ENCODE data around the gene CD53.
"Not testable (repeated sequence)": the region's sequence is repeated elsewhere in the genome, so short reads cannot be mapped to it uniquely, and the experiment has no call there.

The CD53 gene

GRCh38 chr1:110857964-110858948 is 14.7 kb upstream of the CD53 start:
- no peaks in the 10 kb centered on the region for H3K27me3 ChIP-seq (replicated peaks; ENCODE audit: control insufficient read depth, insufficient read depth, low read length, poor library complexity, severe bottlenecking)
- no peak for DNase-seq
- no peaks in the 10 kb centered on the region for H3K36me3 ChIP-seq (ENCODE audit: control insufficient read depth, insufficient read depth, low read length)
- H3K27ac ChIP-seq (ENCODE audit: insufficient read depth, low read length, poor library complexity, severe bottlenecking): no peak overlapping the region
- no peaks in the 10 kb centered on the region for H3K9me3 ChIP-seq (ENCODE audit: control insufficient read depth, low read length)
- no peak overlapping the region for H3K4me3 ChIP-seq (ENCODE audit: insufficient read depth, low read depth, low read length, poor library complexity, severe bottlenecking)
- no peaks in the 10 kb centered on the region for H3K4me1 ChIP-seq (ENCODE audit: control insufficient read depth, insufficient read depth, low read length, poor library complexity, severe bottlenecking)

- Histone ChIP-seq H3K9me3 (ENCODE audit: control insufficient read depth, low read length) (no peaks in the 10 kb centered on the region), H3K27ac (ENCODE audit: insufficient read depth, low read length, poor library complexity, severe bottlenecking) (no peak overlapping the region), H3K4me1 (ENCODE audit: control insufficient read depth, insufficient read depth, low read length, poor library complexity, severe bottlenecking) (no peaks in the 10 kb centered on the region), H3K4me3 (ENCODE audit: insufficient read depth, low read depth, low read length, poor library complexity, severe bottlenecking) (no peak overlapping the region), H3K36me3 (ENCODE audit: control insufficient read depth, insufficient read depth, low read length) (no peaks in the 10 kb centered on the region), H3K27me3 (replicated peaks; ENCODE audit: control insufficient read depth, insufficient read depth, low read length, poor library complexity, severe bottlenecking) (no peaks in the 10 kb centered on the region)
- DNase-seq: no peak
These were observed 13.9 kb upstream of the CD53 start for GRCh38 chr1:110859062-110859461.

GRCh38 chr1:110860174-110860573 is 12.8 kb upstream of the CD53 start:
- H3K4me3 ChIP-seq (ENCODE audit: insufficient read depth, low read depth, low read length, poor library complexity, severe bottlenecking): no peak overlapping the region
- H3K27ac ChIP-seq (ENCODE audit: insufficient read depth, low read length, poor library complexity, severe bottlenecking): no peak overlapping the region
- no peaks in the 10 kb centered on the region for H3K4me1 ChIP-seq (ENCODE audit: control insufficient read depth, insufficient read depth, low read length, poor library complexity, severe bottlenecking)
- no peaks in the 10 kb centered on the region for H3K9me3 ChIP-seq (ENCODE audit: control insufficient read depth, low read length)
- no peak for DNase-seq
- no peaks in the 10 kb centered on the region for H3K36me3 ChIP-seq (ENCODE audit: control insufficient read depth, insufficient read depth, low read length)
- H3K27me3 ChIP-seq (replicated peaks; ENCODE audit: control insufficient read depth, insufficient read depth, low read length, poor library complexity, severe bottlenecking): no peaks in the 10 kb centered on the region

DNA sequence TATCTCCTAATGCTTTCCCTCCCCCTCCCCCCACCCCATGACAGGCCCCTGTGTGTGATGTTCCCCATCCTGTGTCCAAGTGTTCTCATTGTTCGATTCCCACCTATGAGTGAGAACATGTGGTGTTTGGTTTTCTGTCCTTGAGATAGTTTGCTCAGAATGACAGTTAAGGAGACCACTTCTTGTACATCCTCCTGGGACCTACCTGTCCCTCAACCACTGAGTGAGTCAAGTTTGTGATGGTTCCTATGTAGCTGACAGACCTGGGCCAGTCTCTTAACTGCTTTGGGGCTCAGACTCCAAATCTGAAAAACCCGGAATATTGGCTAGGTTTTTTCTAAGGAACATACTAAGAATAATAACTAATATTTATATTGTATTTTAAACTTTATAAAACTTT is 12.3 kb upstream of the CD53 start:
- not testable (repeated sequence) for H3K27me3 ChIP-seq (replicated peaks; ENCODE audit: control insufficient read depth, insufficient read depth, low read length, poor library complexity, severe bottlenecking); H3K4me1 ChIP-seq (ENCODE audit: control insufficient read depth, insufficient read depth, low read length, poor library complexity, severe bottlenecking); H3K36me3 ChIP-seq (ENCODE audit: control insufficient read depth, insufficient read depth, low read length); H3K4me3 ChIP-seq (ENCODE audit: insufficient read depth, low read depth, low read length, poor library complexity, severe bottlenecking); H3K9me3 ChIP-seq (ENCODE audit: control insufficient read depth, low read length); H3K27ac ChIP-seq (ENCODE audit: insufficient read depth, low read length, poor library complexity, severe bottlenecking); DNase-seq

DNA sequence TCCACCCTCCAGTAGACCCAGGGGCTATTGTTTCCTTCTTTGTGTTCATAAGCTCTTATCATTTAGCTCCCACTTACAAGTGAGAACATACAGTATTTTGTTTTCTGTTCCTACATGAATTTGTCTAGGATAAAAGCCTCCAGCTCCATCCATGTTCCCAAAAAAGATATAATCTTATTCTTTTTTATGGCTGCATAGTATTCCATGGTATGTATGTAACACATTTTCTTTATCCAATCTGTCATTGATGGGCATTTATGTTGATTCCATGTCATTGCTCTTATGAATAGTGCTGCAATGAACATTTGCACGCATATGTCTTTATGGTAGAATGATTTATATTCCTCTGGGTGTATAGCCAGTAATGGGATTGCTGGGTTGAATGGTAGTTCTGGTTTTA is 11.0 kb upstream of the CD53 start:
- not testable (repeated sequence) for H3K27ac ChIP-seq (ENCODE audit: insufficient read depth, low read length, poor library complexity, severe bottlenecking); H3K4me3 ChIP-seq (ENCODE audit: insufficient read depth, low read depth, low read length, poor library complexity, severe bottlenecking); H3K4me1 ChIP-seq (ENCODE audit: control insufficient read depth, insufficient read depth, low read length, poor library complexity, severe bottlenecking); H3K9me3 ChIP-seq (ENCODE audit: control insufficient read depth, low read length); H3K36me3 ChIP-seq (ENCODE audit: control insufficient read depth, insufficient read depth, low read length); DNase-seq; H3K27me3 ChIP-seq (replicated peaks; ENCODE audit: control insufficient read depth, insufficient read depth, low read length, poor library complexity, severe bottlenecking)

DNA sequence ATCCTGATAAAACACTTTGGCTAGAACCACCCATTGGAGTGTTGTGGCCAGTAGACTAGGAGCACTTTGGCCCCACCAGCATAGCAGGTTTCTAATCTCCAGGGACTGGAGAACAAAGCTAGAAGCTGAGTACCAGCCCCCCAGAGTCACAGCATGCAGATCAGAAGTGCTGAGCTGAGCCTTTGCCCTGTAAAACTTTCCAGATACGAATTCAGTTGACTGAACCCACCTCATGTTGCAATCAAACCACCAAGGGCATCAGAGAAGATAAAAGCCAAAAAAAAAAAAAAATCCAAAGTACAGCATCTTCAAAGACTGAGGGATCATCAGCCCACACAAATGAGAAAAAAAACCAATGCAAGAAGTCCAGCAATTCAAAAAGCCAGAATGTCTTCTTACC is 8.7 kb upstream of the CD53 start:
- H3K36me3 ChIP-seq (ENCODE audit: control insufficient read depth, insufficient read depth, low read length): no peaks in the 10 kb centered on the region
- no peak overlapping the region for H3K27ac ChIP-seq (ENCODE audit: insufficient read depth, low read length, poor library complexity, severe bottlenecking)
- H3K4me3 ChIP-seq (ENCODE audit: insufficient read depth, low read depth, low read length, poor library complexity, severe bottlenecking): no peak overlapping the region
- no peak for DNase-seq
- H3K4me1 ChIP-seq (ENCODE audit: control insufficient read depth, insufficient read depth, low read length, poor library complexity, severe bottlenecking): no peaks in the 10 kb centered on the region
- H3K27me3 ChIP-seq (replicated peaks; ENCODE audit: control insufficient read depth, insufficient read depth, low read length, poor library complexity, severe bottlenecking): no peaks in the 10 kb centered on the region
- H3K9me3 ChIP-seq (ENCODE audit: control insufficient read depth, low read length): no peaks in the 10 kb centered on the region

DNA sequence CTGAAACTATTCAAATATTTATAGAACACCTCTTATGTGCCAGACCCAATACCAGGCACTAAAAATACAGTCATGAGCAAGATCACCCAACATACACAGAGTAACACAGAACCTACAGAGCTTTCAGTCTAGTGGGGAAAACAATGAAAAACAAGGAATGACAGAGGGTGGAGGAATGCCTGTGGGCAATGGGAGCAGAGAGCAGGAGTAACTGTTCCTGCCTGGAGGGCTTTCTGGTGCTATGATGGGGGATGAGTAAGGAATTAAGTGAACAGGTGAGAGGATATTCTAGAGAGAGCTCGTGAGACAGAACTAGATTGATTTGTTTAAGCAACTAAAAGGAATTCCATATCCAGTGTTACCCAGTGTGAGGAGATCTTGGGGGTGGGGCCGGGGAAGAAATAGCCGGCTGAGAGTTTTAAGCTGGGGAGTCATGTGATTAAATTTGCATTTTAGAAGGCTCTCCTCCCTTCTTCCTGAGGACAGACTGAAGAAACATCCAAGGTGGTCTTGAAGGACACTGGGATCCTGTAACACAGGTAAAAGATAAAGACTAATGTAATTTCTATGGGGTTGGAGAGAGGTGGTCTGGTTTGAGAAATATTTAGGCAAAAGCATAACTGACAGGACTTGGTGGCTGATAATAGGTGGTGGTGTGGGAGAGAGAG is 2.1 kb upstream of the CD53 start:
- Histone ChIP-seq H3K4me3 (ENCODE audit: insufficient read depth, low read depth, low read length, poor library complexity, severe bottlenecking) (no peak overlapping the region), H3K27ac (ENCODE audit: insufficient read depth, low read length, poor library complexity, severe bottlenecking) (no peak overlapping the region), H3K36me3 (ENCODE audit: control insufficient read depth, insufficient read depth, low read length) (no peaks in the 10 kb centered on the region), H3K27me3 (replicated peaks; ENCODE audit: control insufficient read depth, insufficient read depth, low read length, poor library complexity, severe bottlenecking) (no peaks in the 10 kb centered on the region), H3K4me1 (ENCODE audit: control insufficient read depth, insufficient read depth, low read length, poor library complexity, severe bottlenecking) (peaks cover 13% of the 10 kb centered on the region), H3K9me3 (ENCODE audit: control insufficient read depth, low read length) (no peaks in the 10 kb centered on the region)
- DNase-seq: no peak

DNA sequence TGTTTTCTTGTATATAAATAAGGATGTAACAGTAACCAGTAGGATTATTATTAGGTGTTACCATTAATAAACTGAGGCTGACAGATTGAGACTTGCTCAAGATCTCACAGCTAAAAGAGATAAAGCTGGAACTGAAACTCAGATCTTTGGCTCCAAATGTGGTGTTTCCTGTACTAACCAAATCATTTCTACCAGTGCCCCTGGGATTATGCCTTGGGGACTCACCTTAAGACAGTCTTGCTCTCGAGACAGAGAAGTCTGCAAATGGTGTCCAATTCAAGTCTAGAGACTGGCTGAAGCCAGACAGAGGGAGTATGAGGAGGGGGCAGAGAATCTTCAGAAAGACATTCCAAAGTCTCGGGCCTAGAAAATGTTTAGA is 593 bp upstream of the CD53 start:
- peak overlapping the region; percentile 94 for H3K27ac ChIP-seq (ENCODE audit: insufficient read depth, low read length, poor library complexity, severe bottlenecking)
- H3K27me3 ChIP-seq (replicated peaks; ENCODE audit: control insufficient read depth, insufficient read depth, low read length, poor library complexity, severe bottlenecking): no peaks in the 10 kb centered on the region
- H3K9me3 ChIP-seq (ENCODE audit: control insufficient read depth, low read length): no peaks in the 10 kb centered on the region
- no peak for DNase-seq
- H3K36me3 ChIP-seq (ENCODE audit: control insufficient read depth, insufficient read depth, low read length): peaks cover 6% of the 10 kb centered on the region
- H3K4me3 ChIP-seq (ENCODE audit: insufficient read depth, low read depth, low read length, poor library complexity, severe bottlenecking): peak overlapping the region; percentile 81
- H3K4me1 ChIP-seq (ENCODE audit: control insufficient read depth, insufficient read depth, low read length, poor library complexity, severe bottlenecking): peaks cover 13% of the 10 kb centered on the region

DNA sequence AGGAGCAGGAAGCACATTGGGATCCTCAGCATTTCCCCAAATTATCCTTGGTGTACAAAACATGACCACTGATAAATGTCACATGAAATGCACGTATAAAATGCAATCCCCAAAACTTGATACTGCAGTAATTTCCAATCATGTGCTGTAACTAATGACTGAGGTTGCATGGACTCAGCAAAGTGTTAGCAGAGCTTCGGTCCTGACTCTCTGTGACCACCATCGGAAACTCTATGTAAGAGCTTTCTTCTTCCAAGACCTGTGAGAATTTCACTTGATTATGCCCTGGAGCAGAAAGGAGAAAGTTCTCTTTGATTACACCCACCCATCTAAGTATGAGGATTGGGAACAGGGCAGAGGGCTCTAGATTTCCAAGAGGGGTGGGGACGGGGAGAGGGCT is 908 bp downstream of the CD53 start:
- Histone ChIP-seq H3K9me3 (ENCODE audit: control insufficient read depth, low read length) (no peaks in the 10 kb centered on the region), H3K4me3 (ENCODE audit: insufficient read depth, low read depth, low read length, poor library complexity, severe bottlenecking) (peak overlapping the region; percentile 81), H3K36me3 (ENCODE audit: control insufficient read depth, insufficient read depth, low read length) (peaks cover 12% of the 10 kb centered on the region), H3K27ac (ENCODE audit: insufficient read depth, low read length, poor library complexity, severe bottlenecking) (peak overlapping the region; percentile 94), H3K27me3 (replicated peaks; ENCODE audit: control insufficient read depth, insufficient read depth, low read length, poor library complexity, severe bottlenecking) (no peaks in the 10 kb centered on the region), H3K4me1 (ENCODE audit: control insufficient read depth, insufficient read depth, low read length, poor library complexity, severe bottlenecking) (peaks cover 13% of the 10 kb centered on the region)
- DNase-seq: no peak
